IPS-15b (cell line): ENCODE measurements around the gene PRDM16.

Experiments
- H3K27me3 ChIP-seq: one replicate; pipeline ENCODE4 v1.6.1; 2013; ENCODE audit warnings: low read length; ENCODE audit not compliant: control insufficient read depth, insufficient read depth
- H3K36me3 ChIP-seq: one replicate; pipeline ENCODE4 v1.6.1; 2013; ENCODE audit warnings: low read length; ENCODE audit not compliant: control insufficient read depth, insufficient read depth
- H3K4me1 ChIP-seq: one replicate; pipeline ENCODE4 v1.6.1; 2013; ENCODE audit warnings: mild to moderate bottlenecking, low read length; ENCODE audit not compliant: control insufficient read depth, insufficient read depth
- H3K4me3 ChIP-seq: one replicate; pipeline ENCODE4 v1.5.1; 2013; ENCODE audit warnings: low read depth, low read length
- H3K9ac ChIP-seq: one replicate; pipeline ENCODE4 v1.6.1; 2013; ENCODE audit warnings: low read depth, mild to moderate bottlenecking, low read length
- H3K9me3 ChIP-seq: one replicate; pipeline ENCODE4 v1.6.1; 2013; ENCODE audit warnings: mild to moderate bottlenecking, low read length; ENCODE audit not compliant: control insufficient read depth, insufficient read depth

PRDM16 gene

GRCh38 chr1:3307359-3307758 is 238.4 kb downstream of the PRDM16 start:
- Histone ChIP-seq H3K36me3 (no peaks in the 10 kb centered on the region), H3K4me3 (no peak overlapping the region), H3K9ac (no peak overlapping the region), H3K4me1 (no peaks in the 10 kb centered on the region), H3K9me3 (no peaks in the 10 kb centered on the region), H3K27me3 (no peaks in the 10 kb centered on the region)

GRCh38 chr1:3308053-3308452 is 239.1 kb downstream of the PRDM16 start:
- Histone ChIP-seq H3K9ac (no peak overlapping the region), H3K4me3 (no peak overlapping the region), H3K36me3 (no peaks in the 10 kb centered on the region), H3K4me1 (no peaks in the 10 kb centered on the region), H3K27me3 (no peaks in the 10 kb centered on the region), H3K9me3 (no peaks in the 10 kb centered on the region)

GRCh38 chr1:3310718-3311400 is 241.9 kb downstream of the PRDM16 start:
- Histone ChIP-seq H3K9me3 (no peaks in the 10 kb centered on the region), H3K36me3 (no peaks in the 10 kb centered on the region), H3K4me3 (no peak overlapping the region), H3K9ac (no peak overlapping the region), H3K27me3 (no peaks in the 10 kb centered on the region), H3K4me1 (no peaks in the 10 kb centered on the region)

- no peaks in the 10 kb centered on the region for H3K9me3 ChIP-seq
- H3K4me3 ChIP-seq: no peak overlapping the region
- no peaks in the 10 kb centered on the region for H3K4me1 ChIP-seq
- no peaks in the 10 kb centered on the region for H3K36me3 ChIP-seq
- H3K27me3 ChIP-seq: no peaks in the 10 kb centered on the region
- H3K9ac ChIP-seq: no peak overlapping the region
Measured at GRCh38 chr1:3311711-3312110, 242.7 kb downstream of the PRDM16 start.

GRCh38 chr1:3312310-3312897 is 243.4 kb downstream of the PRDM16 start:
- H3K36me3 ChIP-seq: no peaks in the 10 kb centered on the region
- no peak overlapping the region for H3K9ac ChIP-seq
- H3K9me3 ChIP-seq: no peaks in the 10 kb centered on the region
- H3K27me3 ChIP-seq: no peaks in the 10 kb centered on the region
- no peak overlapping the region for H3K4me3 ChIP-seq
- no peaks in the 10 kb centered on the region for H3K4me1 ChIP-seq

GRCh38 chr1:3312898-3313575 is 244.0 kb downstream of the PRDM16 start:
- H3K4me3 ChIP-seq: no peak overlapping the region
- no peak overlapping the region for H3K9ac ChIP-seq
- no peaks in the 10 kb centered on the region for H3K9me3 ChIP-seq
- H3K36me3 ChIP-seq: no peaks in the 10 kb centered on the region
- no peaks in the 10 kb centered on the region for H3K4me1 ChIP-seq
- H3K27me3 ChIP-seq: no peaks in the 10 kb centered on the region

GRCh38 chr1:3313576-3313950 is 244.6 kb downstream of the PRDM16 start:
- H3K4me3 ChIP-seq: no peak overlapping the region
- no peaks in the 10 kb centered on the region for H3K4me1 ChIP-seq
- H3K9ac ChIP-seq: no peak overlapping the region
- H3K36me3 ChIP-seq: no peaks in the 10 kb centered on the region
- H3K27me3 ChIP-seq: no peaks in the 10 kb centered on the region
- no peaks in the 10 kb centered on the region for H3K9me3 ChIP-seq

GRCh38 chr1:3314491-3315381 is 245.7 kb downstream of the PRDM16 start:
- H3K9ac ChIP-seq: no peak overlapping the region
- H3K27me3 ChIP-seq: no peaks in the 10 kb centered on the region
- no peak overlapping the region for H3K4me3 ChIP-seq
- no peaks in the 10 kb centered on the region for H3K9me3 ChIP-seq
- no peaks in the 10 kb centered on the region for H3K4me1 ChIP-seq
- no peaks in the 10 kb centered on the region for H3K36me3 ChIP-seq

- Histone ChIP-seq H3K27me3 (no peaks in the 10 kb centered on the region), H3K4me1 (no peaks in the 10 kb centered on the region), H3K4me3 (no peak overlapping the region), H3K9ac (no peak overlapping the region), H3K9me3 (no peaks in the 10 kb centered on the region), H3K36me3 (no peaks in the 10 kb centered on the region)
Measured at GRCh38 chr1:3315399-3316339, 246.7 kb downstream of the PRDM16 start.

GRCh38 chr1:3316340-3316943 is 247.4 kb downstream of the PRDM16 start:
- Histone ChIP-seq H3K27me3 (no peaks in the 10 kb centered on the region), H3K9ac (no peak overlapping the region), H3K36me3 (no peaks in the 10 kb centered on the region), H3K4me1 (no peaks in the 10 kb centered on the region), H3K9me3 (no peaks in the 10 kb centered on the region), H3K4me3 (no peak overlapping the region)
